ENCODE data around the gene HSD17B4. TPM values are rescaled to one million over a fixed set of nuclear protein-coding genes. Genes with fewer than 3 reads are reported as not detected.
"Not testable (repeated sequence)": the region's sequence is repeated elsewhere in the genome, so short reads cannot be mapped to it uniquely, and the experiment has no call there.

Gene HSD17B4
- total RNA-seq, 1 donor from 2014 or later: 664 TPM

DNA sequence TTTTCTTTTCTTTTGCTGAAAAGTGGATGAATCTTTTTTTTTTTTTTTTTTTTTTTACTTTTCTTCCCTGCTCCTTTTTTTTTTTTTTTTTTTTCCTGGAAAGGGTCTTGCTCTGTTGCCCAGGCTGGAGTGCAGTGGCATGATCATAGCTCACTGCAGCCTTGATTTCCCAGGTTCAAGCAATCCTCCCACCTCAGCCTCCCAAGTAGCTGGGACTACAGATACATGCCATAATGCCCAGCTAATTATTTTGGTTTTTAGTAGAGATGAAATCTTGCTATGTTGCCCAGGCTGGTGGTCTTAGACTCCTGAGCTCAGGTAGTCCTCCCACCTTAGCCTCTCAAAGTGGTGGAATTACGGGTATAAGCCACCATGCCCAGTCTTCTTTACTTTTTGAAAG lies 20.9 kb downstream of the HSD17B4 start:
- ATAC-seq (no peak), DNase-seq (ENCODE audit: low spot score) (no peak)

DNA sequence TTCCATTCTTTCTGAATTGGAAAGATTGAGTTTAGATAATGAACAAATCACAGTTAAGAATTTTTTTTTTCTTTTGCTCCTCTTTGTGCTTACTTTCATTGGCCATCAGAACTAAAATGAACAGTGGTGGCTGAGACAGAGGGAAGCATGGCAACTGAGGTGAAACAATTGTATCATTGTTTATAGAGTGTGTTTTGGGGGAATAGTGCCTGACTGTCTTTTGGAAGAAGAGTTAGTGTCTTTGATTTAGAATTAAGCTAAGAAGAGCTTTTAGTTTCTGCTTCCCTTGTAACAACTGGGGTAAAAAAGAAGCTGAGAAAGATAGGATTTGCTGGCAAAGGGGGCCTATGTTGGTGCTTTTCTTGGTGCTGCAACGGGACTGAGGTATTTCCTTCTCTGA lies 24.0 kb downstream of the HSD17B4 start:
- DNase-seq (ENCODE audit: low spot score) (no peak), ATAC-seq (no peak)

DNA sequence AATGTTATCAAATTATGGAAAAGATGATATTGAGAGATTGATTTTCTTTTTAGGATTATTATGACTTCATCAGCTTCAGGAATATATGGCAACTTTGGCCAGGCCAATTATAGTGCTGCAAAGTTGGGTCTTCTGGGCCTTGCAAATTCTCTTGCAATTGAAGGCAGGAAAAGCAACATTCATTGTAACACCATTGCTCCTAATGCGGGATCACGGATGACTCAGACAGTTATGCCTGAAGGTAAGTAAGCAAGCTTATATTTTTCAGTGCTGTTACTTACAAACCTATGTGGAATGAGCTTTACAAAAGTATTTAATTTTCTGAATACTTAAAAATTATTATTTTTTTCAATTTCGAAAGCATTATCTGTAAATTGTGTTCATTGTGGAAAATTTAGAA lies 26.5 kb downstream of the HSD17B4 start:
- ATAC-seq (no peak), DNase-seq (ENCODE audit: low spot score) (no peak)

DNA sequence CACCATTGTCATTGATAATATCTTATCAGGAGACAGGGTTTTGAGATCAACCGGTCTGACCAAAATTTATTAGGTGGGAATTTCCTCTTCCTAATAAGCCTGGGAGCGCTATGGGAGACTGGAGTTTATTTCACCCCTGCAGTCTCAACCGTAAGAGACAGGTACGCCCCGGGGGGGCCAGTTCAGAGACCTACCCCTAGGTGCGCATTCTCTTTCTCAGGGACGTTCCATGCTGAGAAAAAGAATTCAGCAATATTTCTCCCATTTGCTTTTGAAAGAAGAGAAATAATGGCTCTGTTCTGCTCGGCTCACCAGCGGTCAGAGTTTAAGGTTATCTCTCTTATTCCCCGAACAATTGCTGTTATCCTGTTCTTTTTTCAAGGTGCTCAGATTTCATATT lies 28.3 kb downstream of the HSD17B4 start:
- DNase-seq (ENCODE audit: low spot score); ATAC-seq: not testable (repeated sequence)

DNA sequence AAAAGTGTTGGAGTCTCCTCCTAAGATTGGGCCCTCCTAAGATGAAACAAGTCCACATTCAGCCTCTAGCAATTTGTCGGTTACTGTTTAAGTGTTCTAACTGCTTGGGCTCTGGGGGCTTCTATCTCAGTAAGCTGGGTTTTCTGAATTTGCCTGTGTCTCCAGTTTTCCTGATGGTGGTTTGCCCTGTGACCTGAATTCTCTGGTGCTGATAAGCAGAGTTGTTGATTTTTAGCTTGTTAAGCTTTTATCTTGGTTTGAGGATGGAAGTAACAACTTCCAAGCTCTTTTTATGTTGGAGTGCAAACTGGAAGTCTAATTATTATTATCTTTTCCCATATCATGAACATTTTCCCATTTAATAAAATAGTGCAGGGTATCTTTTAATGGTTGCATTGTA lies 30.9 kb downstream of the HSD17B4 start:
- DNase-seq (ENCODE audit: low spot score) (no peak), ATAC-seq (peak; percentile 44)

DNA sequence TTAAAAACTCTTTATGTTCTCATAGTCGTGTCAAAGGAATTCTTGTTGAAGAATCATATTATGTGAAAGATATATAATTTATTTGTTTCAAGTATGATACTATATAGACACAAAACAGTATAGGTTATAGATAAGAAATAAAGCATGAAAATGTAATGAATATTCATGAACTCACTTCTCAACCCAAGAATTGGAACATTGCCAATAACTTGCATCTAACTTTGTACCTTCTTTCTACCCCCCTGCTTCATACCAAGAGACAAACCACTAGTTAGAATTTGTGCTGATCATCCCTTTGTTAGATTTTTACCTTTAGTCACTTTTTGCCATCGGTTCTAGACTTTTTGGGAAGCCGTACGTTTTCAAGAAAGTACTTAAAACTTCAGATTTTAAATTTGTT lies 32.6 kb downstream of the HSD17B4 start:
- ATAC-seq (no peak), DNase-seq (ENCODE audit: low spot score) (no peak)

DNA sequence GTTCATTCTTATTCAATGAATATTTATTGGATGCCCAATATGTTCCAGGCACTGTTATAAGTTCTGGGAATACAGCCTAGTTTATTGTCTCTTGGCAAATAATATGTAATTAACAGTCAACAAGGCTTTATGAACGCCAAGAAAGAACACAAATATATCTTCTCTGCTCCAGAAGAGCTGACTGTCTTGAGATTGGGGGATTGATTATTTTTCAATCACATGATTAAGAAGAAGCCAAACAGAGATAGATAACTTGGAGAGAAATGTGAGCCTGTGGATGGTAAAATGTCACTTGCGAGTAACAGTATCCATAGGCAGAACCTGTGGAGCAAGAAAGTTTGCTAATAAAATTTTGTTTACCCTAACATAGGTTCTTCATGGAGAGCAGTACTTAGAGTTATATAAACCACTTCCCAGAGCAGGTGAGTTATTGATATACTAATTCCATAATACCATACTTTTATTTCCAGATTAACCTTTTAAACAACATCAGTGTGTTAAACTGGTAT lies 49.4 kb downstream of the HSD17B4 start:
- ATAC-seq (no peak), DNase-seq (ENCODE audit: low spot score) (no peak)

DNA sequence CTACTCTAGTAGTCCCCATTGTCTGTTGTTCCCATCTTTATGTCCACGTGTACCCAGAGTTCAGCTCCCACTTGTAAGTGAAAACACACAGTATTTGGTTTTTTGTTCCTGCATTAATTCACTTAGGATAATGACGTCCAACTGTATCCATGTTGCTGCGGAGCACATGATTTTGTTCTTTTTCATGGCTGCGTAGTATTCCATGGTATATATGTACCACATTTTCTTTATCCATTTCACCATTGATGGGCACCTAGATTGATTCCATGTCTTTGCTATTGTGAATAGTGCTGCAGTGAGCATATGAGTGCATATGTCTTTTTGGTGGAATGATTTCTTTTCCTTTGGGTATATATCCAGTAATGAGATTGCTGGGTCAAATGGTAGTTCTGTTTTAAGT lies 51.6 kb downstream of the HSD17B4 start:
- not testable (repeated sequence) for DNase-seq (ENCODE audit: low spot score)

DNA sequence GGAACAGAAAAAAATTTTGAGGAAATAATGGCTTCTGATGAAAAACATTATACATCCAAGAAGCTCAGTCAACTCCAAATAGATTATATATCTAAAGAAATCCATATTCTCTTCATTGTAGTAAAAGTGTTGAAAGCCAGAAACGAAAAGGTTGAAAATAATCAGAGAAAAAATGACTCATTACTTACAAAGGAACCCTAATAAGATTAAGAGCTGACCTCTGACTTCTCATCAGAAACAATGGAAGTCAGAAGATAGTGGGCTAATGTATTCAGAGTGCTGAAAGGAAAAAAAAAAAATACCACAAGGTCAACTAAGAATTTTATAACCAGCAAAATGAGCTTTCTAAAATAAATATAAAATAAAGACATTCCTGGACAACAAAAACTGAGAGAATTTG lies 60.0 kb downstream of the HSD17B4 start:
- ATAC-seq: no peak
- no peak for DNase-seq (ENCODE audit: low spot score)

More for the DNA sequence above, 51.6 kb downstream of the HSD17B4 start:
- ATAC-seq: not testable (repeated sequence)

DNA sequence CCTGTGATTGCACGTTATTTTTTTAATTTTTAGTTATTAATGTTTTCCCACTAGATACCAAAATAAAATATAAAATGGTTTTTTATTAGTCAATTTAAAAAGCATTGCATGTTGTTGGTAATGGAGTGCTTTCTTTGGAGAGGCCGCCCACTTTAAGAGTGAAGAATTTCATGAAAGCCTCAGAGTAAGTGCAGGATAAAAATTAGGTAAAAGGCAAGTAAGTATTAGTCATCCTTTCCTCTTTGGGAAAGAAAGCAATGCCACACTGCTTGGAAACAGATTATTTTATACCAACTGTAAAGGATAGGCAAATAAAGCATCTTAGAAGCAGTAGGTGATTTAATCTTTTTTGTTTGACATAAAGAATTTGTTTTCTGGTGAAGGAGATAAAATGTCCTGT lies 62.9 kb downstream of the HSD17B4 start:
- DNase-seq (ENCODE audit: low spot score) (no peak), ATAC-seq (no peak)

DNA sequence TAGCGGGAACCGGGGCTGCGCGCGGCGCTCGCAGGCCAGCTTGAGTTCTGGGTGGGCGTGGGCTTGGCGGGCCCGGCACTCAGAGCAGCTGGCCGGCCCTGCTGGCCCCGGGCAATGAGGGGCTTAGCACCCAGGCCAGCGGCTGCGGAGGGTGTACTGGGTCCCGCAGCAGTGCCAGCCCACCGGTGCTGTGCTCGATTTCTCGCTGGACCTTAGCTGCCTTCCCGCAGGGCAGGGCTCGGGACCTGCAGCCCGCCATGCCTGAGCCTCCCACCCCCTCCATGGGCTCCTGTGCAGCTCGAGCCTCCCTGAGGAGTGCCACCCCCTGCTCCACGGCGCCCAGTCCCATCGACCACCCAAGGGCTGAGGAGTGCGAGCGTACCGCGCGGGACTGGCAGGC lies 64.8 kb downstream of the HSD17B4 start:
- not testable (repeated sequence) for ATAC-seq; DNase-seq (ENCODE audit: low spot score)

DNA sequence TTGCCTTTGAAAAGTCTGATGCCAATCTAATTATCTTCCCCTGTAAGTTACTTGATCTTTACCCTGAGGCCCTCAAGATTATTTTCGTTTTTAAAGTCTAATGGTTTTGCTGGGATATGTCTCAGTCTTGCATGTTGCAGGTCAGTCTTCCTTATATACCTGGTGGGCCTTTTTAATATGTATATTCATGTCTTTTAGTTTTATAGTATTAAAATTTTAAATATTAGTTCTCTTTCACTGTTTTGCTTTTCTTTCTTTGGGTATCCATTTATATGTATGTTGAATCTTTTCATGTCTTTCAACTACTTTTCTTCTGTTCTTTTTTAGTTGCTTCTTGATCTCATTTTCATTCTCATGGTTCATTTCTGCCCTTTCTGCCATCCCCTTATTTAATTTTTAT lies 68.9 kb downstream of the HSD17B4 start:
- no peak for ATAC-seq
- DNase-seq (ENCODE audit: low spot score): no peak

DNA sequence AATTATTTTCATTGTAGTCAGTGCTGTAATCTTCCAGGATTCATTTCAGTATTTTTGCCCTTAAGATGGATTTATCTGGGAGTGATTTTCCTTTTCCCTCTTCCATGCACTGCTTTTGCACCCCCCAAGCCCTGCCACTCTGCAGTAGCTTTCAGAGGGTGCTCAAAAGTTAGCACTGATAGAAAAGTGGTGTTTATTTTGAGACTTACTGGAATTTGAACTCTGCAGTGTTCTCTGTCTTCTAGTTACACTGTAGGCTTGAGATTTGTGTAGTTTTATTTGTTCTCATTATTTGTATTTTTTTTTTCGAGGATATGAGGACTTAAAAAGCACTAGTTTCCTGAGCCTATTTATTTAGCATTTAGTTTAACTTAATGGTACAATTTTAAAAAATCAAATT lies 70.5 kb downstream of the HSD17B4 start:
- peak; percentile 88 for ATAC-seq
- no peak for DNase-seq (ENCODE audit: low spot score)

DNA sequence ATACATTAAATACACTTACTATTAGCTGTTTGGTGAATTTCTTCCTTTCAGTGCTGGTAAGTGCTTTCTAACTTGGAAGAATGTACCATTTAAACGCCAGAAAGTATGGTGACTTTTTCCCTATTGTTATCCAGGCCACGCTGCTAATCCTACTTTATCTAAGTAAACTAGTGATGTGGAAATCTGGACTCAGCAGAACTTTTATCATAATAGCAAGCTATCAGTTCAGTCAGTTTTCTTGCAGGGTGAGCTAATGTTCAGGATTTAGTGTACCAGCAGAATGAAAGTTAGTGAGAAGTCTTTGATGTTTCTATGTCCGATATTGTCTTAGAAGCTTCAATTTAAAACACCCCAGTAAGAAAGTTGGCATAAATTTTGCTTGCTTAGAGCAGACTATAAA lies 72.2 kb downstream of the HSD17B4 start:
- peak; percentile 65 for ATAC-seq
- DNase-seq (ENCODE audit: low spot score): no peak

DNA sequence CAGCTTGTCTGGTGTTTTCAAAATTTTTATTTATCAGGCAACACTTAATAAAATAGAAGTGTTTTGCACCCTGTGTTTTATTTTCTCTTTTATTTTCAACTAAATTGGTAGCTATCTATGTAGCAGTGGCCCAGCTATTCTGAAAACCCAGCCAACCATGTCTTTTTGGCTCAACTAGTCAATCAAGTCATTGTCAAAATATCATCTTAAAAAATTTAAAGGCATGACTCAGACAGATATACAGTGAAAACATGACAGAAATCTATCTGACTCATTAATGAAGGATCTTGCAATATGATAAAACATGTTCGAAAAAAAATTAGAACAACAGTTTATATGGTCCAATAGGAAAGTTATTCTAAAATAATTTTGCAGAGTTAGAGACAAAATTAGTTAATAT lies 75.1 kb downstream of the HSD17B4 start:
- ATAC-seq (no peak), DNase-seq (ENCODE audit: low spot score) (no peak)

DNA sequence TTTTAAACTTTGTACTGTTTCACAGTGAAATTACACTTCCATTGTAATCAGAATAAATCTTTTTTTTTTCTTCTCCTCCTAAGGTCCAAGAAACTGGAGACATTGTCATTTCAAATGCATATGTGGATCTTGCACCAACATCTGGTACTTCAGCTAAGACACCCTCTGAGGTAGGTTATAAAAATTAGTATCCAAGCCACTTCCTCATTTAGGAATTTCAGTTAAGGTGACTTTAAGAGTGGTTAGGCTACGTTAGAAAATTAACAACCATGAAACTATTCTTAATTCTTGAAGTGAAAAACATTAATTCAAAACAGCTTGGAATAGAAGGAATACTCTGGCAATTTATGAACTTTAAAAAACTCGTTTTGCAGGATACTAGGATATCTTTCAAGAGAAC lies 77.5 kb downstream of the HSD17B4 start:
- DNase-seq (ENCODE audit: low spot score): no peak
- no peak for ATAC-seq

DNA sequence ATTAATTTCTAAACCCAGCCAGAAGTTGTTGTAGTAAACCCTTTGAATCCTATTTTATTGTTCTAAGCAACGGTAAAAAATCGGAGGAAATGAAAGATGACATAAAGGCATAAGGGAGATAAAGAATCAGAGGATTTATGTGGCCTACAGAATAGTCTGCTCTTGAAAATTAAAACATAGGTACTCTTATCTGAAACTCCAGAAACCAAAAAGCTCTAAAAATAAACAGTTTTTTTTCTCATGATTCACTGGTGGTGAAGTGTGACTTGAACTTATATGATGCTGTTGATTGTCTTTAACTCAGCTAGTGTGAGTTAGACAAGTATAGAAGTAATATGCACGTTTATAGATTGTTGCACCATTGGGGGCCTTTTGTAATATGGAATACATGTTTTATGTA lies 80.3 kb downstream of the HSD17B4 start:
- ATAC-seq: no peak
- DNase-seq (ENCODE audit: low spot score): no peak

DNA sequence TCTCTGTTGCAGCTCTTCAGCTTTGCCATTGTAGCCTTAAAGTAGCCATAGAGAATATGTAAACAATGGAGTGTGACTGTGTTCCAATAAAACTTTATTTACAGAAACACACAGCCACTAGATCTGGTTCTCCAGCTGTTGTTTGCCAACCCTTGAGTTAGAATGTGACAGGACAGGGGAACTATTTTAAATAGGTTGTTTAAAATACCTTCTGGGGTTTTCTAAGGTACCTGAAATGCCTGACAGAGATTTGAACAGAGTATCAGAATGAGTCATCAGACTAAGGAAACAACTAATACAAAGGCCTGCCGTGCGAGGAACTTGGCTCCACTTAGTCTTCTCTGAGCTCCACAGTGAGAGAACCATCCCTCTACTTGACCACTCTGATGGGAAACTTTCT lies 85.4 kb downstream of the HSD17B4 start:
- ATAC-seq (peak; percentile 13), DNase-seq (ENCODE audit: low spot score) (no peak)

DNA sequence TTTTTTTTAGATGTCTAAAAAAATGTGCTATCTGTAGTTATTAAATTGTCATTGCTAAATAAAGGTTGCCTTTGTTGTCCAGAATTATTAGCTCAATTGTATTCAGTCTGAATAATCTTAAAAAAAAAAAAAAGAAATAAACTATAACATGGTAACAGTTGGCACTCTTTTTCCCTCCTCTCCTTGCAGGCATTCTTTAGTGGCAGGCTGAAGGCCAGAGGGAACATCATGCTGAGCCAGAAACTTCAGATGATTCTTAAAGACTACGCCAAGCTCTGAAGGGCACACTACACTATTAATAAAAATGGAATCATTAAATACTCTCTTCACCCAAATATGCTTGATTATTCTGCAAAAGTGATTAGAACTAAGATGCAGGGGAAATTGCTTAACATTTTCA lies 89.4 kb downstream of the HSD17B4 start:
- ATAC-seq (no peak), DNase-seq (ENCODE audit: low spot score) (no peak)

DNA sequence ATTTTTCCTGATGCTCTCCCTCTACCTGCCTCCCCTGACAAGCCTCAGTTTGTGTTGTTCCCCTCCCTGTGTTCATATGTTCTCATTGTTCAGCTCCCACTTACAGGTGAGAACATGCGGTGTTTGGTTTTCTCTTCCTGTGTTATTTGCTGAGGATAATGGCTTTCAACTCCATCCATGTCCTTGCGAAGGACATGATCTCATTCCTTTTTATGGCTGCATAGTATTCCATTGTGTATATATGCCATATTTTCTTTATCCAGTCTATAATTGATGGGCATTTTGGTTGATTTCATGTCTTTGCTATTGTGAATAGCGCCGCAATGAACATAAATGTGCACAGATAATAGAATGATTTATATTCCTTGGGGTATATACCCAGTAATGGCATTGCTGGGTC lies 99.5 kb downstream of the HSD17B4 start:
- no peak for ATAC-seq
- no peak for DNase-seq (ENCODE audit: low spot score)

DNA sequence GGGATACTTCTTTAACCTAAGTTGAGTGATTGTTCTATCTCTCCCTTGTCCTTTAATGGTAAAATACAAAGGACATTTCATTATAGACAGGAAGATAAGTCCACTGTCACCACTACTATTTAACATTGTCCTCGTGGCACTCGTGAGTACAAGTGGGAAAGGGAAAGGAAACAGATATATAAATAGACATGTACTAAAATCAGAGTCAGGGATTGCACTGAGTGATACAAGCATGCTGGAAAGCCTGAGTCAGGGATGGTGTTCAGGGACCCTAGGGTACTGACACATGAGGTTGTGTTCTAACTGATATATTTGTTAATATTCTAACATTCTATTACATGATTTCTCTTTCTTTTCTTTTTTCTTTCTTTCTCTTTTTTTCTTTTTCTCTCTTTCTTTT lies 102.3 kb downstream of the HSD17B4 start:
- no peak for ATAC-seq

DNA sequence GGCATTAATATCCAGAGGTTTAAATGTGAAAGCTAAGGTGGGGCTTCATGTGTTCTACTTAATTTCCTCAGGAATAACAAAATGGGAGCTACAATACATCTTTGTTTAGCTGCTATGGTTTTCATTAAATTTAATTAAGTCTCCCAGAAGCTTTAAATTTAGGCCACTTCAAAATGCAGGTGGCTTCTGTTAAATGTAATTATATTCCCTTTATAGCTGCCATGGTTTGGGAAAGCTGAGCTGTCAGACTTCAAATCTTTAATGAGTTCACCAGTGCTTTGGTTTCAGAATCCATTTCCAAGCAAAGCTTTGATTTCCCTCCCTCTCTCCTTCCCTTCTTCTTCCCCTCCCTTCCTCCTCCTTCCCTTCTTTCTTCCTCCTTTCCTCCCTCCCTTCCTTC lies 118.6 kb downstream of the HSD17B4 start:
- ATAC-seq: no peak

More for the DNA sequence above, 102.3 kb downstream of the HSD17B4 start:
- DNase-seq (ENCODE audit: low spot score): no peak

DNA sequence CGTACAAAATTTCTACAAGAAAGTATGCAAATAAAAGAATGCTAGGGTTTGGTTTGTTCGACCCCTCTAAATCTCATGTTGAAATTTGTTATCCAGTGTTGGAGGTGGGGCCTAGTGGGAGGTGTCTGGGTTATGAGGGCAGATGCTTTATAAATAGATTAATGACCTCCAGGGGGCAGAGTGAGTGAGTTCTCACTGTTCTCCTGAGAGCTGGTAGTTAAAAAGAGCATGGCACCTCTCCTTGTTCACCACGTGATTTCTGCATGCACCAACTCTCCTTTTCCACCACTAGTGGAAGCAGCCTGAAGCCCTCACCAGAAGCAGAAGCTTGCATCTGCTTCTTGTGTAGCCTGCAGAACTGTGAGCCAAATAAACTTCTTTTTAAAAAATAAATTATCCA lies 126.6 kb downstream of the HSD17B4 start:
- no peak for DNase-seq (ENCODE audit: low spot score)
- ATAC-seq: peak; percentile 67

More for the DNA sequence above, 118.6 kb downstream of the HSD17B4 start:
- DNase-seq (ENCODE audit: low spot score): no peak

DNA sequence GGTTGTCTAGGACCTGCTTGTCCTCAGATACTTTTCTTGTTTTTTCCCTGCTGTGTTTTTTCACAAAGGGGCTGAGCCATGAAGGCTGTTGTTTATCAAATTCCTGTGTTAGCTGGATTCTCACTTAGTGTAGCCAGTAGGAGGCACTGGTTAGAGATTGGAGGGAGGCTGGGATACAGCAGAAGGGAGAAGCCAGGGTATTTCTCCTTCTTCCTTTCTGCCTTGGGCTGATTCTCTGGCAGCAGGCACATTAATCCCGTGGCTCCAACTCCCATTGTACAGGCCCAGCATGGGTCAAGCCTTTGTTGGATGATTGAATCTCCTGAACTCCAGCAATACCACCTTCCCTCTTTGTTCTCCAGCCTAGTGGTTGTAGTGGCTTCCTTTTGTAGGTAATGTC lies 130.7 kb downstream of the HSD17B4 start:
- no peak for DNase-seq (ENCODE audit: low spot score)
- no peak for ATAC-seq

Data from left lobe of liver (tissue), 2 donors.